NK-92 (cell line): Measurements from ENCODE around the gene CYP2B6.
"Not testable (repeated sequence)": the region's sequence is repeated elsewhere in the genome, so short reads cannot be mapped to it uniquely, and the experiment has no call there.

Source experiments
- DNase-seq: peaks from one replicate; lab custom pipeline; 2025; ENCODE audit not compliant: unreplicated experiment; lab: John Stamatoyannopoulos, UW

Gene CYP2B6

GRCh38 chr19:40990972-40991381, at the start of gene CYP2B6:
TSS of gene CYP2B6 (plus strand) at chr19:40991282. CDS start at chr19:40991306, 24 bp downstream.
- DNase-seq = no peak

- no peak for DNase-seq
Observed at GRCh38 chr19:40941481-40942219, 49.4 kb upstream of the CYP2B6 start.

- DNase-seq = no peak
Observed at GRCh38 chr19:40945645-40946044, 45.4 kb upstream of the CYP2B6 start.

- DNase-seq = no peak
Observed at GRCh38 chr19:40947114-40947513, 44.0 kb upstream of the CYP2B6 start.

- DNase-seq = no peak
Observed at GRCh38 chr19:40947573-40947972, 43.5 kb upstream of the CYP2B6 start.

- DNase-seq = no peak
Observed at GRCh38 chr19:40948580-40949299, 42.3 kb upstream of the CYP2B6 start.

- no peak for DNase-seq
Observed at GRCh38 chr19:40954573-40954972, 36.5 kb upstream of the CYP2B6 start.

- DNase-seq = no peak
Observed at GRCh38 chr19:40959338-40959737, 31.7 kb upstream of the CYP2B6 start.

- DNase-seq = no peak
Observed at GRCh38 chr19:40960062-40960685, 30.9 kb upstream of the CYP2B6 start.

- DNase-seq = no peak
Observed at GRCh38 chr19:40960780-40961179, 30.3 kb upstream of the CYP2B6 start.

- DNase-seq = no peak
Observed at GRCh38 chr19:40962460-40962961, 28.6 kb upstream of the CYP2B6 start.

GRCh38 chr19:40964361-40964760, 26.7 kb upstream of the CYP2B6 start:
- DNase-seq = not testable (repeated sequence)

- not testable (repeated sequence) for DNase-seq
Observed at GRCh38 chr19:40965351-40965750, 25.7 kb upstream of the CYP2B6 start.

GRCh38 chr19:40966591-40966990, 24.5 kb upstream of the CYP2B6 start:
- DNase-seq = not testable (repeated sequence)

- not testable (repeated sequence) for DNase-seq
Observed at GRCh38 chr19:40968065-40968464, 23.0 kb upstream of the CYP2B6 start.

- not testable (repeated sequence) for DNase-seq
Observed at GRCh38 chr19:40969721-40970120, 21.4 kb upstream of the CYP2B6 start.

GRCh38 chr19:40970396-40971345, 20.4 kb upstream of the CYP2B6 start:
- not testable (repeated sequence) for DNase-seq

GRCh38 chr19:40974633-40975037, 16.4 kb upstream of the CYP2B6 start:
- no peak for DNase-seq

GRCh38 chr19:40976134-40976533, 14.9 kb upstream of the CYP2B6 start:
- no peak for DNase-seq

GRCh38 chr19:40976724-40977123, 14.4 kb upstream of the CYP2B6 start:
- DNase-seq = no peak

- DNase-seq = not testable (repeated sequence)
Observed at GRCh38 chr19:40979759-40980158, 11.3 kb upstream of the CYP2B6 start.
